SW 1271 (cell line): Measurements from ENCODE around the gene STXBP2.
"Not testable (repeated sequence)": the region's sequence is repeated elsewhere in the genome, so short reads cannot be mapped to it uniquely, and the experiment has no call there.

Source experiments
- DNase-seq, 2 experiments: peaks; one replicate each; lab custom pipeline; 2025; lab: John Stamatoyannopoulos, UW

Gene STXBP2

DNA sequence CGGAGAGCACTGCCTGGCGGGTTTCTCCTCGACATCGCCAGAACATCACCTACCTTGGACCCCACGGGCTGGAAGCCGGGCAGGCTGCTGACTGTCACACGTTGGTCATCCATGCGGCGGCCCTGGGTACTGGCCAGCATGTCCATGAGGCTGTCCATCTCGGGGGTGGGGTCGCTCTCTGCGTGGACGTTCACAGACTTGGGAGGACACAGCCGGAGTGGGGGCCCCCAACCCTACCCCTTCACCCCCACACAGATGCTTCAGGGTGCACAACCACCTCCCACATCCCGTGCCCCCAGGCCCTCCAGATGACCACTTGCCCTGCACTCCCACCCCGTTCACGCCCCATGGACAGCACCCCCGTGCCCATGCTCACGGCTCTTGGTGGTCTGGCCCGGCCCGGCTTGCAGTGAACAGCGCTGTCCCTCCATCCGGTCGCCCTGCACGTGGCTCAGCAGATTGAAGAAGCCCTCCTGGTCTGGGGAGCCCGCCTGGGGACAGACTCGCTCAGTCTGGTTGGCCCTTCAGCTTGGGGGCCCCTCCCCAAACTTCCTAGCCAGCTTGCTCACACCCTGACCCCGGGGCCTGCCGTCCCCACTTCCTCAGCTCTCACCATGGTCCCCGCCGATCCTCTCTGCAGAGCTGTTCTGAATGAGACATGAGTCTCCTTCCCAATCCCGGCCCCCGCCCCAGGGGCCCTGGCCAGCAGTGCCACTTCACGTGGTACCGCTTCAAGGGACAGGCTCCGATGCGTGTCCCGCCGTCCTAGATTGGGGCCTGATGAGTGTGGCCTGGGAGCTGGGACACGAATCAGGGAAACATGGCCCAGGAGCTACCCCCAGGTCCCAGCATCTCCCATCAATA is 4.3 kb upstream of the STXBP2 start:
- DNase-seq = no peak

DNA sequence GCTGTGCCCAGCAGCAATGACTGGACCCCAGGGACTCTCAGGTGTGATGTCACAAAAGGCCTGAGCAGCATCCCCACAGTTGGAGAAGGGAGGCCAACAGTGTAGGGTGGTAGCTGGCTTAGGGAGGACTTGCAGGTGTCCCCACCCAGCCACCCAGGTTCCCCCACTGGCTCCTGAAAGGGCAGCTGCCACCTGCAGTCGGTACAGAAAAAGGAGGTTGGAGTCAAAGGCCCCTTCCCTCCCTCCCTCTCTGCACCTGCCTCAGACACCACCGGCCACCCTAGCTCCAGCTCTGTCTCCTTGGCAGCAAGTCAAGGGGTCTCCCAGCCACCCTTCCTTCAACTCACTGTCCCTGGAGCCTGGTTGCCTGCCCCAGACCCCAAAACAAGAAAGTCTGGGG is 3.2 kb upstream of the STXBP2 start, which contains the start of gene PCP2:
Gene PCP2 (minus strand): TSS at position 22 of the 400 bp plus-strand sequence. CDS start 262 bp downstream, outside the sequence.
- DNase-seq = no peak

DNA sequence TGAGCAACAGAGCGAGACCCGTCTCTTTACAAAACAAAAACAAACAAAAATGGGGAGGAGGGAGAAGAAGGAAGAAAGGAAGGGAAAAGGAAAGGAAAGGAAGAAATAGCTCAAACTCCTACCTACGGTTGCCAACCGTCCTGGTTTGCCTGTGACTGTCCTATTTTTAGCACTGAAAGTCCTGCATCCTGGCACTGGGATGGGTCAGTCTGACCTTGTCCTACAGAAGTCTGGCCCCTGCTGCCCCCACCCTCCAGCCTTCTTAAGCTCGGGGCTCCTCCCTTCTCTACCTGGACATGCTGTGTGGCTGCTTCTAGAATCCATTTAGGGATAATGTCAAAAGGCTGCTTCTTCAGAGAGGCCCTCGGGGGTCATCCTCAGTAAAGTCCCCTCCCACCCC is 1.2 kb upstream of the STXBP2 start:
- no peak for DNase-seq

DNA sequence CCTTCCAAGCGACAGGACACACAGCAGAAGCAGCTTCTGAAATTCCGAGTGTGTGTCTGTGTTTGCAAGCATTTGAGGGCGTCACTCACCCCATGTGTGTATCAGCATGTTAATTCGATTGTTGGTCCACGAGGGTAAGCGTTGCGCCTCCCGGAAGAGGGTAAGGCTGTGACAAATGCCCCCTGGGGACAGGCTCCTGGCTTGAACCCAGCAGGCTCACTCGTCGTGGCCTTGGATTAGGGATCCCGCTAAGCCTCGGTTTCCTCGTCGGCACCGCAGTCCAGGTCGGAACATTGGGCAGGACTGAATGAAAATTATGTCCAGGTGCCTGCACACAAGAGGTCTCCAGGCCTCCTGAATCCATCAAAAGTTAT is 606 bp upstream of the STXBP2 start:
- no peak for DNase-seq

DNA sequence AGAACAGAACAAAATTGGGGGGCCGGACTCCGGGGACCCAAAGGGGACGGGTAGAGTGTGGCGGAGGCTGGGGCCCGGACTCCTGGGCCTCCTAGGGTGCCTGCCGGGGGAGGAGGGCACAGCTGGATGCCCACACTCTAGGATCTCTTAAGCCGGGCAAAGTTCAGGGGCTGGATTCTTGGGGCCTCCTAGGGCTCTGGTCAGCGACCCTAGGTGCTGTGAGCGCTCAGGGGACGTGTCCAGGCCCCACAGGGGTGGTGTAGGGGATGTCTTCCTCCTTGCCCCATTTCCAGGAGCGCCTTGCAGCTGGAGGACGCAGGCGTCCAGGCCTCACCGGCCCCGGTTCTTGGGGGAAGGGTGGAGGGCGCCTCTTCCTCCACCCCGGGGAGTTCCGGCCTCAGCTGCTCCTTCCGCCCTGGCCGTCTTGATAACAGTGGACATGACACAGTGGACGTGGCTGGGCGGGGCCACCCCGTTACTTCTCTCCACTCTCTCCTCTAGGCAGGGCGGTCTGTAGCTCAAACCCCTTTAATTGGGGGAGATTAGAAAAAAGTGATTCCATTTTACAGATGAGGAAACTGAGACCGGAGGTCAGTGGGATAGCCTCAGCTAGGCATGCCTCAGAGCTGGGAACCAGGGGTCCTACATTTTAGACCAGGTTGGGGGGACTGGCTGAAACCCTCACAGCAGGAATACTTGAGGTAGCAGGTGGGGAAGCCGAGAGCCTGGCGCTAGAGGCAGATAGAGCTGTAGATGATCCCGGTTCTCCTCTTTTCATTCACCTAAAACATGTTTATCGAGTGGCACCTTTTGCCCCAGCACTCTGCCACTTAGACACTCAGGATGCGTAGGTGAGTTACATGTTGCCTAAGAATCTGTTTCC is 705 bp downstream of the STXBP2 start:
- no peak for DNase-seq

DNA sequence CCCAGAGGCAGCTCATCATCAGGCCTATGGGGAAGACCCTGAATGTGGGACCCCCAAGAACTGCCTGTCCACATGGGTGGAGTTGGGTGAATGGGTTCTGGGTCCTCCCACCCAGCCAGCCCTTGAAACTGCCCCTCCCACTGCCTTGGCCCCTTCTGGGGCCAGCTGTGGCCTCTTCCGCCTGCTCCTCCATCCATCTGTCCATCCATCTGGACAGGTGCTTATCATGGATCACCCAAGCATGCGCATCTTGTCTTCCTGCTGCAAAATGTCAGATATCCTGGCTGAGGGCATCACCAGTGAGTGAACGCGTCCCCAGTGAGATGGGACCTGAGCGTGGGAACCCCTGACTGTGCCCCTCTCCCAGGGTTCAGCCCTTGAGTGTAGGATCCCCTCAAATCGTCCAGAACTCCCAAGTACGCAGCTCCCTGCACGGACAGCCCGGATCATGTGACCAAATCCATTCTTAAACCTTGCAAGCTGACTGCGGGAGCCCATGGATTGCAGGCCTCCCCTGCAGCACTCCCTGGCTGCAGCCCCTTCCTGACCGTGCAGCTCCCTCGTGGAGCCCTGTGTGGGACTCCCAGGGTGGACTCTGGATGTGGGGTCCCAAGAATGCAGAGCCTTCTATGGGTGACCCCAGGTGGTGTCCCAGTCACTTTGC is 2.0 kb downstream of the STXBP2 start:
- no peak for DNase-seq

DNA sequence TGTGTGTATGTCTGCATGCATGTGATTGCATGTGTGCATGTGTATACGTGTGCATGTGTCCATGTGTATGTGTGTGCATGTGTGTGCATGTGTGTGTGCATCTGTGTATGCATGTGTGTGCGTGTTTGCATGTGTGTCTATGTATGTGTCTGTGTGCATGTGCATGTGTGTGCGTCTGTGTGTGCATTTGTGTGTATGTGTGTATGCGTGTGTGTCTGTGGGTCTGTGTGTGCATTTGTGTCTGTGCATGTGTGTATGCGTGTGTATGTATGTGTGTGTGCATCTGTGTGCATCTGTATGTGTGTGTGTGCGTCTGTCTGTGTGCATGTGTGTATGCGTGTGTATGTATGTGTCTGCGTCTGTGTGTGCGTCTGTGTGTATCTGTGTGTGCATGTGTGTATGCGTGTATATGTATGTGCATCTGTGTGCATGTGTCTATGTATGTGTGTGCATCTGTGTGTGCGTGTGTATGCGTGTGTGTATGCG is 3.0 kb downstream of the STXBP2 start:
- no peak for DNase-seq

DNA sequence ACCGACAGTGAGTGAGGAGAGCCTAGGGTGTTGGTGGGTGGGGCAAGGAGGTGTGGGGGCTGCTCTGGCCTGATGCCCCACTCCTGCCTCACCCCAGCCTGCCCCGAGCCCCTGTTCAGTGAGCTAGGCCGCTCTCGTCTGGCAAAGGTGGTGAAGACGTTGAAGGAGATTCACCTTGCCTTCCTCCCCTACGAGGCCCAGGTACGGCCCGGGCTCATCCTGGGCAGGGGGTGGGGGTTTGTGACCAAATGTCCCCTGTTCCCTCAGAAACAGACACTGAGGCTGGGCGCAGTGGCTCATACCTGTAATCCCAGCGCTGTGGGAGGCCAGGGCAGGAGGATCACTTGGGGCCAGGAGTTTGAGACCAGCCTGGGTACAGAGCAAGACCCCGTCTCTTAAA is 3.9 kb downstream of the STXBP2 start:
- no peak for DNase-seq

DNA sequence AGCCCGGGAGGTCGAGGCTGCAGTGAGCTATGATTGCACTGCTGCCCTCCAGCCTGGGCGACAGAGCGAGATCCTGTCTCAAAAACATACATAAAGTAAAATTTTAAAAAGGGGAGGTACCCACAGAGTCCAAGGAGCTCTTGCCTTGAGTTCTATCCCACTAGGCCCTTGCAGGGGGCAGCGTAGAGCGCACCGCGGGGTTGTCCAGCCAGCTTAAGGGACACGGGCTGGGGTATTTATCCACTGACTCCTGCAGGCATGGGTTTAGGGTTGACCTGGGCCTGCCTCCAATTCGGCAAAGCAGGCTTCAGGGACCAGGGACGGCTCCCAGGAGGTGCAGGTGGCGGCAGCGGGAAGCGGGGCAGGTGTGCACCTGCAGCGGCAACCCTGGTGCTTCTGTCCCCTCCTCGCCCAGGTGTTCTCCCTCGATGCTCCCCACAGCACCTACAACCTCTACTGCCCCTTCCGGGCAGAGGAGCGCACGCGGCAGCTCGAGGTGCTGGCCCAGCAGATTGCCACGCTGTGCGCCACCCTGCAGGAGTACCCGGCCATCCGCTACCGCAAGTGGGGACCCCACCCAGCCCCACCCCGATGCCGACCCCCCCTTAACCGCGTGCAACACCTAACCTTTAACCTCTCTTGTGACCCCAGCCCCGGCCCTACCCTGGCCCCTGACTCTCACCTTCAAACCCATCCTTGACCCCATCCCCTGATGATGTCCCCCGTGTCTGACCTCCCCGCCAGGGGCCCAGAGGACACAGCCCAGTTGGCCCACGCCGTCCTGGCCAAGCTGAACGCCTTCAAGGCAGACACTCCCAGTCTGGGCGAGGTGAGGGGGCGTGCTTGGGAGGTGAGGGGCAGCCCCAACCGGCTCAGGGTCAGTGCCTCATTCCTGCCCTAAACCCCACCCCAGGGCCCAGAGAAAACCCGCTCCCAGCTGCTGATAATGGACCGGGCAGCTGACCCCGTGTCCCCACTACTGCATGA is 4.7 kb downstream of the STXBP2 start:
- no peak for DNase-seq

DNA sequence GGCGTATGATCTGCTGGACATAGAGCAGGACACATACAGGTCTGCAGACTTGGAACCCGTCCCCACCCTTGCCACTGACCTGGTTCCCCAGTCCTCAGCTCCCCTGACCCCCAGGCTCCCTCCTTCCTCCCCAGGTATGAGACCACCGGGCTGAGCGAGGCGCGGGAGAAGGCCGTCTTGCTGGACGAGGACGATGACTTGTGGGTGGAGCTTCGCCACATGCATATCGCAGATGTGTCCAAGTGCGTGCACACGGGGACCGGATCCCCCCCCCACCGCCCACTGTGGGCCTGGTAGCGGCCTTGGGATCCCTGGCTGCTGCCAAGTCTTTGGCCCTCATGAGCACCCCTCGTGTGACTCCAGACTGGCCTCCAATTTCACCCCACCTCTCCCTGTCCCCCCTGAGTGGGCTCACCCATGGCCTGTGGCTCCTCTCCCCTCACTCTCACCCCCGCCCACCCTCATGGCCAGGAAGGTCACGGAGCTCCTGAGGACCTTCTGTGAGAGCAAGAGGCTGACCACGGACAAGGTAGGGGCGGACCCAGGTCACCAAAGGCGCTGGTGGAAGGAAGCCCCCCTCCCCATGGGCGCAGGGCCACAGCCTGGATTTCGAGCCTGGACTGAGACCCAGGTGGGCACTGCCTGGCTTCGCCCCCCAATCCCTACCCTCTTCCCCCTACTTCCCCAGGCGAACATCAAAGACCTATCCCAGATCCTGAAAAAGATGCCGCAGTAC is 5.6 kb downstream of the STXBP2 start:
- DNase-seq = no peak

DNA sequence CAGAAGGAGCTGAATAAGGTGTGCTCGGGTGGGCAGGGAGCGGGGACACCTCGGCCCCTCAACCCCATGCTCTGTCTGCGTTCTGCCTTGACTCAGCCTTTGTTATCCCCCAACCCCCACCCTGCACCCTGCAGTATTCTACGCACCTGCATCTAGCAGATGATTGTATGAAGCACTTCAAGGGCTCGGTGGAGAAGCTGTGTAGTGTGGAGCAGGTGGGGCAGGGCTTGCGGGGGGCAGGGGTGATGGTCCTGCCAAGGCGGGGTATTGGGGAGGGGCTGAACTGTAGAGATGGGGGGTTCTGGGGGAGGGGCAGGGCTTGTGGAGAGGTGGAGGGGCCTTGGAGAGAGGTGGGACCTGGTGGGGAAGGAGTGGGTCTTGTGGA is 6.1 kb downstream of the STXBP2 start:
- DNase-seq = no peak

DNA sequence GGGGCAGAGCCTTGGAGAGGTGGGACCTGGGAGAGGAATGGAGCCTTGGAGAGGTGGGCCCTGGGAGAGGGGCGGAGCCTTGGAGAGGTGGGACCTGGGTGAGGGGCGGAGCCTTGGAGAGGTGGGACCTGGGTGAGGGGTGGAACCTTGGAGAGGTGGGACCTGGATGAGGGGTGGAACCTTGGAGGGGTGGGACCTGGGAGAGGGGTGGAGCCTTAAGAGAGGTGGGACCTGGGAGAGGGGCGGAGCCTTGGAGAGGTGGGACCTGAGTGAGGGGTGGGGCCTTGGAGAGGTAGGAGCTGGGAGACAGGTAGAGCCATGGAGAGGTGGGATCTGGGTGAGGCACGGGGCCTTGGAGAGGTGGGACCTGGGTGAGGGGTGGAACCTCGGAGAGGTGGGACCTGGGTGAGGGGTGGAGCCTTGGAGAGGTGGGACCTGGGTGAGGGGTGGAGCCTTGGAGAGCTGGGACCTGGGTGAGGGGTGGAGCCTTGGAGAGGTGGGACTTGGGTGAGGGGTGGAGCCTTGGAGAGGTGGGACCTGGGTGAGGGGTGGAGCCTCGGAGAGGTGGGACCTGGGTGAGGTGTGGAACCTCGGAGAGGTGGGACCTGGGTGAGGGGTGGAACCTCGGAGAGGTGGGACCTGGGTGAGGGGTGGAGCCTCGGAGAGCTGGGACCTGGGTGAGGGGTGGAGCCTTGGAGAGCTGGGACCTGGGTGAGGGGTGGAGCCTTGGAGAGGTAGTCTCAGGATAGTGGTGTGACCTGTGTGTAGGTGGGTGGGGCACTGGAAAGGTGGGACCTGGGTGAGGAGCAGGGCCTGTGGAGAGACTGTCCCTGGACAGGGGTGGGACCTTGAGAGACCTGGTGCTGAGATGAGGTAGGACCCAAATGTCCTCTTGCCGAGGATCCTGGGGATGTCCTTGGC is 7.0 kb downstream of the STXBP2 start:
- not testable (repeated sequence) for DNase-seq

DNA sequence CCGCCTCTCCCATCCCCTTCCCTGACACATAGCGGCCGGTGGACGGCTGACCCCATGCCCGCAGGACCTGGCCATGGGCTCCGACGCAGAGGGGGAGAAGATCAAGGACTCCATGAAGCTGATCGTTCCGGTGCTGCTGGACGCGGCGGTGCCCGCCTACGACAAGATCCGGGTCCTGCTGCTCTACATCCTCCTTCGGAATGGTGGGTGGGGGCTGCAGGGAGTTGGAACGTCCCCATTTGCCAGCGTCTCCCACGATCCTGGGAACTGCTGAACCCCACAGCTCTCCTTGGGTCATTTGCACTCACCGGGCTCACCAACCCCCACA is 7.6 kb downstream of the STXBP2 start:
- no peak for DNase-seq

DNA sequence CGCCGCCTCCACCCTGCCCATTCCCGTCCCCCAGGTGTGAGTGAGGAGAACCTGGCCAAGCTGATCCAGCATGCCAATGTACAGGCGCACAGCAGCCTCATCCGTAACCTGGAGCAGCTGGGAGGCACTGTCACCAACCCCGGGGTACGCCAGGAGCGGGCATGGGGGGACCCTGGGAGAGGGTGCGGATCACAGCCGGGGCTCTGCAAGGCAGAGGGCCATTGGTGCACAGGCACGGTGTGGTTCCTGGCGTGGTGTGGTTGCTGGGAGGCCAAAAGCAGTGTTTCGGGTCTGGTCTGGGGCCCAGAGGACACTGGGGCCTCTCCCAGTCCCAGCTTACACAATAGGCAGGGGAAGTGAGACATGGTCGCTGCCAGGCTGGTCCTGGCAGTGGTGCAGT is 8.3 kb downstream of the STXBP2 start:
- no peak for DNase-seq

DNA sequence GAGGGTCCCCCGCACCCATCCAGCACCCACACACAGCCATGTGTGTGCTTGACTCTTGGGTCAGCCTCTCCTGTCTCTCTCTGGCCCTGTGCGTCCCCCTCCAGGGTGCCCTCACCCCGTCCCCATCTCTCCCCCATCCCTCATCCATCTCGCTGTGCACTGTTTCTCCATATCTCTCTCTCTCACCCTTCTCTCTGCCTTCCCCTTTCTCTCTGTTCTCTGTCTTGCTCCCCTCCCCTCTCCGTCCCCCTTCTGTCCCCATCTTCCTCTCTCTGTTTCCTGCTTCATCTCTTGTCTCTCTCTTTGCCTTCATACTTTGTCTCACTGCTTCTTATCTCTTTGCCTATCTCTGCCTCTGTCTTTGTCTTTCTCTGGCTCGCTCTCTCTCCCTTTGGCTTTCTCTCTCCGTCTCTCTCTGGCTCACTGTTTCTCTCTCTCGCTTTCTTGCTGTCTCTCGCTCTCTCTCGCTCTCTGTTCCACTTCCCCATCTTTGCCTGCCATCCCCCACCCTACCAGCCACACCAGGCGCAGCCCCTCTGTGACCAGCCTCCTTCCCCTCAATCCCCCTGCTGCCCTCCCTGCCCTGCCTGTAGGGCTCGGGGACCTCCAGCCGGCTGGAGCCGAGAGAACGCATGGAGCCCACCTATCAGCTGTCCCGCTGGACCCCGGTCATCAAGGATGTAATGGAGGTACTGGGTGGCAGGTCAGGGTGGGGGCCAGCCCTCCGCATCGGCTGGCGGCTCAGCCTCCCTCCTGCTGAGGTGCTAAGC is 8.9 kb downstream of the STXBP2 start:
- DNase-seq = no peak

DNA sequence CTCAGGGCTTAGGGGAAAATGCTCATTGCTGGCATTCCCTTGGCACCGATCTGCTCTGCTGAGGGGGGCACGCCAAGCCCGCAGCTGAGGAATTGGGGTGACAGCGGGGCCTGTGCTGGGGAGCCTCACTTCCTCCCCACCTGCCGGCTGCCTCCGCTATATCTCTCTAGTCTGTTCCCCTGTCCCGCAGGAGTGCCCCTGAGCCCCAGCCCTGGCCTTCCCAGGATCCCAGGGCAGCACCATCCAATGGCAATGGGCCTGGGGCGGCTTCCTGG is 9.5 kb downstream of the STXBP2 start:
- no peak for DNase-seq

DNA sequence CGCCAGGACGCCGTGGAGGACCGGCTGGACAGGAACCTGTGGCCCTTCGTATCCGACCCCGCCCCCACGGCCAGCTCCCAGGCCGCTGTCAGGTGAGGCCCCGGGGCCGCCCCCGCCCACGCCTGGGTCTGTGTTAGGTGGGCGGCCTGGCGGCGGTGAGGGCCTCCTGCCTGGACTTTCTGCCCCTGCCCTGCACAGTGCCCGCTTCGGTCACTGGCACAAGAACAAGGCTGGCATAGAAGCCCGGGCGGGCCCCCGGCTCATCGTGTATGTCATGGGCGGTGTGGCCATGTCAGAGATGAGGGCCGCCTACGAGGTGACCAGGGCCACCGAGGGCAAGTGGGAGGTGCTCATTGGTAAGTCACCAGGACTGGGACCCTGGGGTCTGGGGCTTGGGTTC is 10.2 kb downstream of the STXBP2 start:
- no peak for DNase-seq

DNA sequence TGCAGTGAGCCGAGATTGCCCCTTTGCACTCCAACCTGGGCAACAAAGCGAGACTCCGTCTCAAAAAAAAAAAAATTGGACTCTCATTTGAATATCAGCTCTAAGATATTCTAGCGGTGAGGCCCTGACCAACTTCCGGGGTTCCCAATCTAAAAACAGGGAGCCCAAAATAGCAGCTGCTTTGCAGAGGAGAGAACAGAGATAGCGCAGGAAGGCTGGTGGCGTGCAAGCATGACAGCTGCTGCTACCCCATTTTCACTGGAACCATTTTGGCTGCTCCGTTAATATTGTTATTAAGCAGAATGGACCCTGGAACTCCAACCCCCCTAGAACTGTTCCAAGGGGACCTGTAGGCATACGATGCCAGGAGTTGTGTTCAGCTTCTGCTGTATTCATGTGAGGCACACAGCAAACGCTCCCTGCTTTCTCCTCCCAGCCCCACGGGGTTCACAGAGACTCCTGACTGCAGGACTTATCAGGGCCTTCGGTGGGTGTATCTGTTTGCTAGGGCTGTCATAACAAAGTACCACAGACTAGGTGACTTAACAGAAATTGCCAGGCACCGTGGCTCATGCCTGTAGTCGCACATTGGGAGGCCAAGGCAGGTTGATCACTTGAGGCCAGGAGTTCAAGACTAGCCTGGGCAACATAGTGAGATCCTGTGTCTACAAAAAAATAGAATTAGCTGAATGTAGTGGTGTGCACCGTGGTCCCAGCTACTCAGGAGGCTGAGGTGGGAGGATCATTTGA is 11.5 kb downstream of the STXBP2 start:
- DNase-seq = no peak
